GM04503 (cell line): ENCODE results near the gene POLR1G.

ENCODE experiments used
- DNase-seq: peaks from one replicate; pipeline ENCODE4 v3.0.0-alpha.2; 2012; ENCODE audit warnings: low read depth

POLR1G gene

GRCh38 chr19:45444318-45445041 lies 38.0 kb downstream of the POLR1G start:
- no peak for DNase-seq

GRCh38 chr19:45445139-45445538 lies 38.7 kb downstream of the POLR1G start:
- no peak for DNase-seq

GRCh38 chr19:45446295-45446694 lies 39.9 kb downstream of the POLR1G start:
- DNase-seq, result no peak

- no peak for DNase-seq
Observed at GRCh38 chr19:45446944-45447343, 40.5 kb downstream of the POLR1G start.

GRCh38 chr19:45448425-45448756 lies 41.9 kb downstream of the POLR1G start:
- no peak for DNase-seq

GRCh38 chr19:45448887-45449299 lies 42.4 kb downstream of the POLR1G start:
- DNase-seq, result no peak

GRCh38 chr19:45450012-45450333 lies 43.5 kb downstream of the POLR1G start:
- no peak for DNase-seq

- no peak for DNase-seq
Observed at GRCh38 chr19:45451131-45451849, 44.8 kb downstream of the POLR1G start.

- no peak for DNase-seq
Observed at GRCh38 chr19:45451850-45452387, 45.5 kb downstream of the POLR1G start.

GRCh38 chr19:45455707-45456499 lies 49.5 kb downstream of the POLR1G start:
- DNase-seq, result peak; percentile 94

GRCh38 chr19:45456500-45456815 lies 50.0 kb downstream of the POLR1G start:
- no peak for DNase-seq

- DNase-seq, result no peak
Observed at GRCh38 chr19:45457776-45458175, 51.3 kb downstream of the POLR1G start.
